HepG2 (cell line): ENCODE data around the gene NMT2. TPM values are rescaled to one million over a fixed set of nuclear protein-coding genes. Genes with fewer than 3 reads are reported as not detected.

Experiments
- ATF7-NPFF ChIP-seq: sonication (generic); formaldehyde crosslinking; IDR thresholded peaks from 2 replicates; pipeline ENCODE4 v1.8.1; 2023; ENCODE audit warnings: mild to moderate bottlenecking, low read depth, missing genetic modification reagents, moderate library complexity
- CHD4 ChIP-seq: fragments of 200-600 bp; sonication (generic); IDR thresholded peaks from 2 replicates; pipeline ENCODE4 v1.7.0; 2017; ENCODE audit warnings: mild to moderate bottlenecking, low read length, borderline replicate concordance
- ELF4 ChIP-seq: sonication (generic); formaldehyde crosslinking; IDR thresholded peaks from 2 replicates; pipeline ENCODE4 v1.5.0; 2020; ENCODE audit warnings: missing genetic modification reagents, mild to moderate bottlenecking, moderate library complexity, borderline replicate concordance
- HNRNPK ChIP-seq: fragments of 200-400 bp; formaldehyde crosslinking; IDR thresholded peaks from 2 replicates; pipeline ENCODE4 v1.6.1; 2018; ENCODE audit warnings: low read length, low read depth, moderate library complexity, mild to moderate bottlenecking; ENCODE audit not compliant: poor library complexity, severe bottlenecking
- HNRNPL ChIP-seq: fragments of 200-400 bp; formaldehyde crosslinking; IDR thresholded peaks from 2 replicates; pipeline ENCODE4 v1.6.1; 2017; ENCODE audit warnings: mild to moderate bottlenecking, low read depth, low read length
- MBD4 ChIP-seq: IDR thresholded peaks from 2 replicates; pipeline ENCODE4 v1.6.1; 2012; ENCODE audit warnings: low read length, inconsistent platforms, borderline replicate concordance
- MEIS1 ChIP-seq: sonication (generic); formaldehyde crosslinking; IDR thresholded peaks from 2 replicates; pipeline ENCODE4 v1.9.0; 2021; ENCODE audit warnings: mild to moderate bottlenecking, missing genetic modification reagents, moderate library complexity, borderline replicate concordance
- NRL ChIP-seq: sonication (generic); formaldehyde crosslinking; IDR thresholded peaks from 2 replicates; pipeline ENCODE4 v1.5.0; 2020; ENCODE audit warnings: missing genetic modification reagents, mild to moderate bottlenecking, moderate library complexity, borderline replicate concordance
- RFXANK ChIP-seq: IDR thresholded peaks from 2 replicates; pipeline ENCODE4 v1.6.1; 2016
- SP4 ChIP-seq: sonication (generic); formaldehyde crosslinking; IDR thresholded peaks from 2 replicates; pipeline ENCODE4 v1.8.1; 2023; ENCODE audit warnings: mild to moderate bottlenecking, missing genetic modification reagents
- SPEN ChIP-seq: sonication (generic); formaldehyde crosslinking; IDR thresholded peaks from 2 replicates; pipeline ENCODE4 v1.5.1; 2020; ENCODE audit warnings: low read depth, mild to moderate bottlenecking, missing genetic modification reagents
- SRSF4 ChIP-seq: fragments of 200-400 bp; formaldehyde crosslinking; IDR thresholded peaks from one replicate; pipeline ENCODE4 v1.6.1; 2018; ENCODE audit warnings: mild to moderate bottlenecking, low read depth, low read length, moderate library complexity; ENCODE audit not compliant: poor library complexity, severe bottlenecking
- ZNF251 ChIP-seq: sonication (generic); formaldehyde crosslinking; IDR thresholded peaks from 2 replicates; pipeline ENCODE4 v1.9.0; 2021; ENCODE audit warnings: mild to moderate bottlenecking, missing genetic modification reagents
- ZNF614 ChIP-seq: IDR thresholded peaks from 2 replicates; pipeline ENCODE4 v1.6.1; 2018; ENCODE audit warnings: missing biosample characterization, missing genetic modification reagents, inconsistent platforms, borderline replicate concordance
- ZNF766 ChIP-seq: sonication (generic); formaldehyde crosslinking; IDR thresholded peaks from 2 replicates; pipeline ENCODE4 v1.5.0; 2020; ENCODE audit warnings: missing genetic modification reagents, borderline replicate concordance
- ZSCAN22 ChIP-seq: sonication (generic); formaldehyde crosslinking; IDR thresholded peaks from 2 replicates; pipeline ENCODE4 v1.4.0; 2020; ENCODE audit warnings: mild to moderate bottlenecking, missing genetic modification reagents
- polyA plus RNA-seq, 8 experiments: library from polyadenylated mRNA; depleted of rRNA in 3 of 8; stranded (reverse) in 7 of 8; unstranded in 1 of 8; fragments of >200 nt; fragmentation: Illumina TruSeq in 4 of 8; extraction: Trizol in 4 of 8; gene quantifications; 2 replicates each; pipeline versions ENCODE4 v1.2.1 to v1.2.3, GENCODE V29; 2011 to 2016; ENCODE audit warnings: low read depth in 4 of 8, missing spikeins in 1 of 8, mixed read lengths in 1 of 8; ENCODE audit not compliant: insufficient read depth in 1 of 8
- total RNA-seq, 5 experiments: library from RNA; depleted of rRNA; stranded (reverse); fragments of >200 nt; fragmentation: Illumina TruSeq; extraction: Trizol; gene quantifications; 2 replicates each; pipeline ENCODE4 v1.2.3, GENCODE V29; 2016; ENCODE audit warnings: low read depth in 1 of 5
- TF ChIP-seq, protein P1 (sequence below): sonication (generic); formaldehyde crosslinking; conservative IDR thresholded peaks from 2 replicates; pipeline ENCODE4 v1.4.0; 2020; ENCODE audit warnings: missing genetic modification reagents
- TF ChIP-seq, protein P2 (sequence below): IDR thresholded peaks from 2 replicates; pipeline ENCODE4 v1.6.1; 2016; ENCODE audit warnings: missing compliant biosample characterization, missing genetic modification reagents, borderline replicate concordance
- TF ChIP-seq, protein P3 (sequence below): sonication (generic); formaldehyde crosslinking; IDR thresholded peaks from 2 replicates; pipeline ENCODE4 v1.4.0; 2020; ENCODE audit warnings: missing genetic modification reagents, borderline replicate concordance
- TF ChIP-seq, protein P4 (sequence below): IDR thresholded peaks from 2 replicates; pipeline ENCODE4 v1.6.1; 2016; ENCODE audit warnings: missing genetic modification reagents, missing compliant biosample characterization
- TF ChIP-seq, protein P5 (sequence below): sonication (generic); formaldehyde crosslinking; IDR thresholded peaks from 2 replicates; pipeline ENCODE4 v1.8.1; 2023; ENCODE audit warnings: mild to moderate bottlenecking, inconsistent platforms, moderate library complexity, missing genetic modification reagents, borderline replicate concordance
- TF ChIP-seq, protein P6 (sequence below): IDR thresholded peaks from 2 replicates; pipeline ENCODE4 v1.6.1; 2016; ENCODE audit warnings: low read depth

The NMT2 gene
- total and polyA plus RNA-seq, 2 of the 13 experiments (the other 11 are each of a cell fraction or from before 2014, with no cell fraction given), result 10.1 to 23.8 TPM

DNA sequence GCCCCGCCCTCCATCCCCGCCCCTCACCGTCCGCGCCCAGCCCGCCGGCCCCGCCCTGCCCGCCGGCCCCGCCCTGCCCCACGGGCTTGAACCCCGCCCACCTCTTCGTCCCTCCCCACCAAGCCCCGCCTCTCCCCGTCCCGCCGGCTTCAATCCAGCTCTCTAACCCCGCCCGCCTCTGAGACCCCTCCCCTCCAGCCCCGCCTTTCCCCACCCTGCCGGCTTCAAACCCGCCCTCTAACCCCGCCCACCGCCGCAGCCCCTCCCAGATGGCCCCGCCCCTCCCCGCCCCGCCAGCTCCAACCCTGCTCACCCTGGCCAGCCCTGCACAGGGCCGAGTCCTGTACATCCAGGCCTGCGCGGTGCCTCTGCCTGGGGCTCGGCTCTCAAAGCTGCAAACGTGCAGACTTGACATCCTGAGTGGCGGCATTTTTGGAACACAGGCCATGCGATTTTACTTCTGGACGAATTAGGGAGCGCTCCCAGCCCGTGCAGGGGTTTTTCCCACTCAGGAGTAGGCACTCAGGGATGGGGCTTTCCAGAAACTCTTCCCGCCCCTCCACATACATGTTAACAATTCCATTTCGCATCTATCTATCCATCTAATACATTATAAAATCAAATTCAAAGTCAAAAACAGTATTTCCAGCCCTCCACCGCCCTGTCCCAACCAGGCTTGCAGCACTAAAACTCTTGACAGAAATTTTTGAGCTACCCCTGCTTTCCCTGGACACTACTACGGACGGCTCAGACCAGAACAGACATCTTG is 477 bp upstream of the NMT2 start (continued):
- TF ChIP-seq, protein P1, sequence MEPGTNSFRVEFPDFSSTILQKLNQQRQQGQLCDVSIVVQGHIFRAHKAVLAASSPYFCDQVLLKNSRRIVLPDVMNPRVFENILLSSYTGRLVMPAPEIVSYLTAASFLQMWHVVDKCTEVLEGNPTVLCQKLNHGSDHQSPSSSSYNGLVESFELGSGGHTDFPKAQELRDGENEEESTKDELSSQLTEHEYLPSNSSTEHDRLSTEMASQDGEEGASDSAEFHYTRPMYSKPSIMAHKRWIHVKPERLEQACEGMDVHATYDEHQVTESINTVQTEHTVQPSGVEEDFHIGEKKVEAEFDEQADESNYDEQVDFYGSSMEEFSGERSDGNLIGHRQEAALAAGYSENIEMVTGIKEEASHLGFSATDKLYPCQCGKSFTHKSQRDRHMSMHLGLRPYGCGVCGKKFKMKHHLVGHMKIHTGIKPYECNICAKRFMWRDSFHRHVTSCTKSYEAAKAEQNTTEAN (CRISPR knock-in tag), result no peak
- TF ChIP-seq, protein P2, sequence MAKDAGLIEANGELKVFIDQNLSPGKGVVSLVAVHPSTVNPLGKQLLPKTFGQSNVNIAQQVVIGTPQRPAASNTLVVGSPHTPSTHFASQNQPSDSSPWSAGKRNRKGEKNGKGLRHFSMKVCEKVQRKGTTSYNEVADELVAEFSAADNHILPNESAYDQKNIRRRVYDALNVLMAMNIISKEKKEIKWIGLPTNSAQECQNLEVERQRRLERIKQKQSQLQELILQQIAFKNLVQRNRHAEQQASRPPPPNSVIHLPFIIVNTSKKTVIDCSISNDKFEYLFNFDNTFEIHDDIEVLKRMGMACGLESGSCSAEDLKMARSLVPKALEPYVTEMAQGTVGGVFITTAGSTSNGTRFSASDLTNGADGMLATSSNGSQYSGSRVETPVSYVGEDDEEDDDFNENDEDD (CRISPR knock-in tag), result peak; percentile 39; the same call in 1 of the 2 replicates
- TF ChIP-seq ZNF614 (CRISPR knock-in tag) (no peak), ZNF251 (CRISPR knock-in tag) (no peak), HNRNPK (peak; percentile 6), HNRNPL (no peak), ZSCAN22 (CRISPR knock-in tag) (no peak), SP4 (0 out of 2 replicates have a peak, but pooled peaks have one; percentile 55), SRSF4 (no peak), SPEN (CRISPR knock-in tag) (peak; percentile 20; the same call in 1 of the 2 replicates), RFXANK (no peak), MBD4 (no peak), ATF7-NPFF (CRISPR knock-in tag) (no peak), MEIS1 (no peak), CHD4 (no peak), ELF4 (CRISPR knock-in tag) (no peak), ZNF766 (no peak), NRL (no peak)
- TF ChIP-seq, protein P3, sequence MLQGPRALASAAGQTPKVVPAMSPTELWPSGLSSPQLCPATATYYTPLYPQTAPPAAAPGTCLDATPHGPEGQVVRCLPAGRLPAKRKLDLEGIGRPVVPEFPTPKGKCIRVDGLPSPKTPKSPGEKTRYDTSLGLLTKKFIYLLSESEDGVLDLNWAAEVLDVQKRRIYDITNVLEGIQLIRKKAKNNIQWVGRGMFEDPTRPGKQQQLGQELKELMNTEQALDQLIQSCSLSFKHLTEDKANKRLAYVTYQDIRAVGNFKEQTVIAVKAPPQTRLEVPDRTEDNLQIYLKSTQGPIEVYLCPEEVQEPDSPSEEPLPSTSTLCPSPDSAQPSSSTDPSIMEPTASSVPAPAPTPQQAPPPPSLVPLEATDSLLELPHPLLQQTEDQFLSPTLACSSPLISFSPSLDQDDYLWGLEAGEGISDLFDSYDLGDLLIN (CRISPR knock-in tag), result no peak
- TF ChIP-seq, protein P4, sequence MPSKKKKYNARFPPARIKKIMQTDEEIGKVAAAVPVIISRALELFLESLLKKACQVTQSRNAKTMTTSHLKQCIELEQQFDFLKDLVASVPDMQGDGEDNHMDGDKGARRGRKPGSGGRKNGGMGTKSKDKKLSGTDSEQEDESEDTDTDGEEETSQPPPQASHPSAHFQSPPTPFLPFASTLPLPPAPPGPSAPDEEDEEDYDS, result peak; percentile 65
- TF ChIP-seq, protein P5, sequence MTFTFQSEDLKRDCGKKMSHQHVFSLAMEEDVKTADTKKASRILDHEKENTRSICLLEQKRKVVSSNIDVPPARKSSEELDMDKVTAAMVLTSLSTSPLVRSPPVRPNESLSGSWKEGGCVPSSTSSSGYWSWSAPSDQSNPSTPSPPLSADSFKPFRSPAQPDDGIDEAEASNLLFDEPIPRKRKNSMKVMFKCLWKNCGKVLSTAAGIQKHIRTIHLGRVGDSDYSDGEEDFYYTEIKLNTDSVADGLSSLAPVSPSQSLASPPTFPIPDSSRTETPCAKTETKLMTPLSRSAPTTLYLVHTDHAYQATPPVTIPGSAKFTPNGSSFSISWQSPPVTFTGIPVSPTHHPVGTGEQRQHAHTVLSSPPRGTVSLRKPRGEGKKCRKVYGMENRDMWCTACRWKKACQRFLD (CRISPR knock-in tag), result no peak
- TF ChIP-seq, protein P6, sequence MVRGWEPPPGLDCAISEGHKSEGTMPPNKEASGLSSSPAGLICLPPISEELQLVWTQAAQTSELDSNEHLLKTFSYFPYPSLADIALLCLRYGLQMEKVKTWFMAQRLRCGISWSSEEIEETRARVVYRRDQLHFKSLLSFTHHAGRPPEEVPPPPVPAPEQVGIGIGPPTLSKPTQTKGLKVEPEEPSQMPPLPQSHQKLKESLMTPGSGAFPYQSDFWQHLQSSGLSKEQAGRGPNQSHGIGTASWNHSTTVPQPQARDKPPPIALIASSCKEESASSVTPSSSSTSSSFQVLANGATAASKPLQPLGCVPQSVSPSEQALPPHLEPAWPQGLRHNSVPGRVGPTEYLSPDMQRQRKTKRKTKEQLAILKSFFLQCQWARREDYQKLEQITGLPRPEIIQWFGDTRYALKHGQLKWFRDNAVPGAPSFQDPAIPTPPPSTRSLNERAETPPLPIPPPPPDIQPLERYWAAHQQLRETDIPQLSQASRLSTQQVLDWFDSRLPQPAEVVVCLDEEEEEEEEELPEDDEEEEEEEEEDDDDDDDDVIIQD (CRISPR knock-in tag), result no peak
